ENCODE measurements around the gene ARID5B.

Gene ARID5B

DNA sequence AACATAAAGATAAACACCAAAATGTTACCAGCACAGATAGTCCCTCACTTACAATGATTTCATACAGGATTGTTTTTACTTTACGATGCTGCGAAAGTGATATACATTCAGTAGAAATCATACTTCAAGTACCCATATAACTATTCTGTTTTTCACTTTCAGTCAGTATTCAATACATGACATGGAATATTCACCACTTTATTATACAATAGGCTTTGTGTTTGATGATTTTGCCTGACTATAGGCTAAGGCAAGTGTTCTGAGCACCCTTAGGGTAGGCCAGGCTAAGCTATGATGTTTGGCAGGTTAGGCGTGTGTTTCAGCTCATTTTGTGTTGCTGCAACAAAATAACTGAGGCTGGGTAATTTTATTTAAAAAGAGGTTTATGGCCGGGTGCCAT, 212.2 kb downstream of the ARID5B start:
- DNase-seq: no peak
- Histone ChIP-seq H3K36me3 (no peaks in the 10 kb centered on the region), H3K27me3 (ENCODE audit: insufficient read depth, low read depth, severe bottlenecking) (no peaks in the 10 kb centered on the region), H3K9me3 (ENCODE audit: severe bottlenecking) (no peaks in the 10 kb centered on the region), H3K27ac (no peak overlapping the region), H3K4me3 (ENCODE audit: low read depth, low read length) (no peak overlapping the region)
- no peak for TF ChIP-seq CTCF (IDR thresholded peaks at IDR 0.05; ENCODE audit: low read depth, low read length)

DNA sequence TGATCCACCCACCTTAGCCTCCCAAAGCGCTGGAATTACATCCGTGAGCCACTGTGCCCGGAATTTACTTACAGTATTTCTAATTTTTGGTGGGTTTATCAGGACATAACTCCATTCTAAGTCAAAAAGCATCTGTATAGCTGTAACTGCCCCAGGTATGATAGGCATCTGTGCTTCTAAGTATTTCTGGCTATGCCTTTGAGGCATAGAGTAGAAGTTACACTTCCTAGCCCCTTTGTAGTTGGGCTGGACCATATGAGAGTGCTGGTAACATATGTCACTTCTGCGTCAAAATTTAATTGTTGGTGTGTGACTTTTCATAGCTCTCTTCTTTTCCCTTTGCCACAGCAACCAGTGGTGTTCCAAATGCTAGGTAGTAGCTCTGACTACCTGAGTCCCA, 213.8 kb downstream of the ARID5B start:
- H3K4me3 ChIP-seq (ENCODE audit: low read depth, low read length): no peak overlapping the region
- H3K27ac ChIP-seq: no peak overlapping the region
- no peak for TF ChIP-seq CTCF (IDR thresholded peaks at IDR 0.05; ENCODE audit: low read depth, low read length)
- no peaks in the 10 kb centered on the region for H3K9me3 ChIP-seq (ENCODE audit: severe bottlenecking)
- no peaks in the 10 kb centered on the region for H3K36me3 ChIP-seq
- H3K27me3 ChIP-seq (ENCODE audit: insufficient read depth, low read depth, severe bottlenecking): no peaks in the 10 kb centered on the region
- DNase-seq: no peak

DNA sequence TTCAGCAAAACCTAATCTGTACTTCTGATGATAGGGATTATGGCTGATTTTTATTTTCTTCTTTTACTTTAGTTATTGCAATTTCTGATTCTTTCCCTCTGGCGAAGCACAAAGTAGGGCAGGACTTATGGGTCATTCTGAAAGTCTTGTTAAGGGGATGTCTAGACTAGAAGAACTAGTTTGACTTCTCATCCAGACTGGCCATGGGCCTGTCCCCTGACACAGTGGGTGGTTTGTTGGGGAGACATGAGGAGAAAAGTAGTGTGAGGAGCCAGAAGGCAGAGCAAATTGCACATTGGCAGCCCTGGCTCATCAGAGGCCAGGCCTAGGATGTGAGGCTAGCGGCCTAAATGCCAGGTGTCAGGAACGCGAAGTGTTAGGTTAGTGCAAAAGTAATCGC, 214.3 kb downstream of the ARID5B start:
- Histone ChIP-seq H3K9me3 (ENCODE audit: severe bottlenecking) (no peaks in the 10 kb centered on the region), H3K4me3 (ENCODE audit: low read depth, low read length) (no peak overlapping the region), H3K36me3 (no peaks in the 10 kb centered on the region), H3K27me3 (ENCODE audit: insufficient read depth, low read depth, severe bottlenecking) (no peaks in the 10 kb centered on the region), H3K27ac (no peak overlapping the region)
- DNase-seq: no peak
- TF ChIP-seq CTCF (IDR thresholded peaks at IDR 0.05; ENCODE audit: low read depth, low read length): no peak

DNA sequence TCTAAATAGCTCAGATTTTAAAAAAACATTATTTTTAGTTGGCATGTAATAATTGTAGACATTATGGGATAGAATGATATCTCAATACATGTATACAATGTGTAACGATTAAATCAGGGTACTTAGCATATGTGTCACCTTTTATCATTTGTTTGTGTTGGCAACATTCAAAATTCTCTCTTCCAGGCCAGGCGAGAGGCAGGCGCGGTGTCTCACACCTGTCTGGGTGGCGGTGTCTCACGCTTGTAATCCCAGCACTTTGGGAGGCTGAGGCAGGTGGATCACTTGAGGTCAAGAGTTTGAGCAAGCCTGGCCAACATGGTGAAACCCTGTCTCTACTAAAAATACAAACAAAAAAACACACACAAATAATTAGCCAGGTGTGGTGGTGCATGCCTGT, 215.4 kb downstream of the ARID5B start:
- Histone ChIP-seq H3K27ac (no peak overlapping the region), H3K9me3 (ENCODE audit: severe bottlenecking) (no peaks in the 10 kb centered on the region), H3K4me3 (ENCODE audit: low read depth, low read length) (no peak overlapping the region), H3K27me3 (ENCODE audit: insufficient read depth, low read depth, severe bottlenecking) (no peaks in the 10 kb centered on the region), H3K36me3 (no peaks in the 10 kb centered on the region)
- TF ChIP-seq CTCF (IDR thresholded peaks at IDR 0.05; ENCODE audit: low read depth, low read length): no peak
- no peak for DNase-seq

- TF ChIP-seq CTCF (IDR thresholded peaks at IDR 0.05; ENCODE audit: low read depth, low read length): no peak
- Histone ChIP-seq H3K4me3 (ENCODE audit: low read depth, low read length) (no peak overlapping the region), H3K27ac (no peak overlapping the region), H3K27me3 (ENCODE audit: insufficient read depth, low read depth, severe bottlenecking) (no peaks in the 10 kb centered on the region), H3K9me3 (ENCODE audit: severe bottlenecking) (no peaks in the 10 kb centered on the region), H3K36me3 (no peaks in the 10 kb centered on the region)
- no peak for DNase-seq
Observed at GRCh38 chr10:62121187-62121530, 219.7 kb downstream of the ARID5B start.

DNA sequence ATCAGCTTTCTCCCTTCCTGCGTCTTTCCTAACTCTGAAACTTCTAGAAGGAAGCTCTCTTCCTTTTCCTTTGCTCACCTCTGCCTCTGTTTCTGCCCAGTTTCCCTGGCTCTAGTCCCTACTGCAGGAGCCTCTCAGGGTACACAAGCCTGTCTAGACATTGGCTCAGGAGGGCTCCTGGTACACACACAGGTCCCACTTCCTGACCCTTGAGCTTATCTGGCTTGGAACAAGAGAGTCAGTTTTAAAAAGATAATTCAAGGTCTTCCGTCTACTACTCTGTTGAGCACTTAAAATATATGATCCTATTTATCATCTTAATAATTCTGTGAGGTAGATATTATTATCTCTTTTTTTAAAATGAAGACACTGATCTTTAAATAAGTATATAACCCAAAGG, 226.5 kb downstream of the ARID5B start:
- no peaks in the 10 kb centered on the region for H3K9me3 ChIP-seq (ENCODE audit: severe bottlenecking)
- H3K27ac ChIP-seq: no peak overlapping the region
- no peak for TF ChIP-seq CTCF (IDR thresholded peaks at IDR 0.05; ENCODE audit: low read depth, low read length)
- no peak for DNase-seq
- H3K4me3 ChIP-seq (ENCODE audit: low read depth, low read length): no peak overlapping the region
- no peaks in the 10 kb centered on the region for H3K27me3 ChIP-seq (ENCODE audit: insufficient read depth, low read depth, severe bottlenecking)
- H3K36me3 ChIP-seq: no peaks in the 10 kb centered on the region

Data from WERI-Rb-1 (cell line).